ENCODE measurements around the gene BRPF1. TPM values are rescaled to one million over a fixed set of nuclear protein-coding genes. Genes with fewer than 3 reads are reported as not detected.

The BRPF1 gene
- total RNA-seq, 2 experiments from 2014 or later: 23.3 to 25.9 TPM

DNA sequence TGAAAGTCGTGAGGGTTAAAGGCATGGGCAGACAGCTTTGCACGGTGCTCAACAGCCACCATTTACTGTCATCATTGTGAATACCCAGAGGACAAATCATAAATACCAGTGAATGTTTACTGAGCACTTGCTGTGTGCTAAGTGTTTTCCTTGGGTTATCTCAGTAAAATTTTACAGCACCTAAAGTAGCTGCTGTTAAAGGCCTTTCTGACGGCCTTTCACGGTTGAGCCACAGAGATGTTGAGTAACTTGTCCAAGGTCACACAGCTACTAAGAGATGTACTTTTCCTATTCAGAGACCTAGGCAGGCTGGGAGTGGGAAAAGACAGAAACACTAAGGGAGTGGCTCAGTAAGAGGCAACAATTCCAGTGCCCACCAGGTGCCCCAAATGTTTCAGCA is 28.3 kb upstream of the BRPF1 start:
- intact Hi-C loops (cut with DNase I, micrococcal nuclease): no loop called here
- H3K36me3 Mint-ChIP-seq (ENCODE audit: low read depth): peaks cover 27% of the 10 kb centered on the region
- H3K4me1 Mint-ChIP-seq: peaks cover 9% of the 10 kb centered on the region
- H3K4me3 Mint-ChIP-seq: no peak overlapping the region
- ChIA-PET CTCF (interaction anchor here (1.1 kb wide), 1 partner anchor 24 kb away, joined by 5 read pairs; no protein-coding TSS in a partner anchor), POLR2A (no interaction called here)
- no peaks in the 10 kb centered on the region for H3K9me3 Mint-ChIP-seq (ENCODE audit: low read depth)
- ATAC-seq: no peak
- no peak overlapping the region for H3K27ac Mint-ChIP-seq
- peaks cover 20% of the 10 kb centered on the region for H3K27me3 Mint-ChIP-seq
- DNase-seq: no peak

DNA sequence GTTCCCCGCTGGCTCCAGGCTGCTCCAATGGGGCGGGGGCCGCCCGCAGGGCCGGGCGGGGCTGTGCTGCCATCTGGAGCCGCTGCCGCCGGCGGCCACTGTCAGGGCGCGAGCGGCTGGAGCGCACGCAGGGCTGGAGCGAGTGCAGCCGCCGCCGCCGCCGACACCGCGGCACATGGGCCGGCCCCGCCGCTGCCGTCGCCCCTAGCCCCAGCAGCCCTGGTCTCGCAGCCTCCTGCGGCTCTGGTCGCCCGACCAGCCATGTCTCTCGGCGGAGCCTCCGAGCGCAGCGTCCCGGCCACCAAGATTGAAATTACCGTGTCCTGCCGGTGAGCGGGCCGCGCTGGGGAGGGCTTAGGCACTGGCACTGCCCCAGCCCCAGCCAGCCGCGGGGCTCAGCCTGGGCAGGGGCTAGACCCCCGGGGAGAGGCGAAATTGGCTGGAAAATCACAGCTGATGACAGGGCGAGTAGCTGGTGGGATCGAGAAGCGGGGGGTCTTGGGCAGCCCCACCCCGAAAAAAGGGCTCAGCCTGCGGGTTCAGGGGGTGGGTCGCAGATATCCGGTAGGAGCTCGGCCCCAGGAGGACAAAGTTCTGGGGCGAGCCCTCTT is 27.7 kb upstream of the BRPF1 start, which contains the start of gene CPNE9:
TSS of gene CPNE9 (plus strand) at position 98 of the 611 bp plus-strand sequence. CDS start at position 262, 164 bp downstream.
- H3K27me3 Mint-ChIP-seq: peaks cover 20% of the 10 kb centered on the region
- H3K9me3 Mint-ChIP-seq (ENCODE audit: low read depth): no peaks in the 10 kb centered on the region
- ChIA-PET CTCF (no interaction called here), POLR2A (interaction anchor here (0.7 kb wide), 1 partner anchor 296 kb away, joined by 3 read pairs; no protein-coding TSS in a partner anchor)
- no peak within 1 kb of the TSS for H3K4me3 Mint-ChIP-seq
- ATAC-seq (peak; percentile 26), DNase-seq (peak; percentile 16)
- peaks cover 27% of the 10 kb centered on the region for H3K36me3 Mint-ChIP-seq (ENCODE audit: low read depth)
- H3K27ac Mint-ChIP-seq: no peak within 1 kb of the TSS
- peaks cover 9% of the 10 kb centered on the region for H3K4me1 Mint-ChIP-seq
- intact Hi-C loops (cut with DNase I, micrococcal nuclease): no loop called here

DNA sequence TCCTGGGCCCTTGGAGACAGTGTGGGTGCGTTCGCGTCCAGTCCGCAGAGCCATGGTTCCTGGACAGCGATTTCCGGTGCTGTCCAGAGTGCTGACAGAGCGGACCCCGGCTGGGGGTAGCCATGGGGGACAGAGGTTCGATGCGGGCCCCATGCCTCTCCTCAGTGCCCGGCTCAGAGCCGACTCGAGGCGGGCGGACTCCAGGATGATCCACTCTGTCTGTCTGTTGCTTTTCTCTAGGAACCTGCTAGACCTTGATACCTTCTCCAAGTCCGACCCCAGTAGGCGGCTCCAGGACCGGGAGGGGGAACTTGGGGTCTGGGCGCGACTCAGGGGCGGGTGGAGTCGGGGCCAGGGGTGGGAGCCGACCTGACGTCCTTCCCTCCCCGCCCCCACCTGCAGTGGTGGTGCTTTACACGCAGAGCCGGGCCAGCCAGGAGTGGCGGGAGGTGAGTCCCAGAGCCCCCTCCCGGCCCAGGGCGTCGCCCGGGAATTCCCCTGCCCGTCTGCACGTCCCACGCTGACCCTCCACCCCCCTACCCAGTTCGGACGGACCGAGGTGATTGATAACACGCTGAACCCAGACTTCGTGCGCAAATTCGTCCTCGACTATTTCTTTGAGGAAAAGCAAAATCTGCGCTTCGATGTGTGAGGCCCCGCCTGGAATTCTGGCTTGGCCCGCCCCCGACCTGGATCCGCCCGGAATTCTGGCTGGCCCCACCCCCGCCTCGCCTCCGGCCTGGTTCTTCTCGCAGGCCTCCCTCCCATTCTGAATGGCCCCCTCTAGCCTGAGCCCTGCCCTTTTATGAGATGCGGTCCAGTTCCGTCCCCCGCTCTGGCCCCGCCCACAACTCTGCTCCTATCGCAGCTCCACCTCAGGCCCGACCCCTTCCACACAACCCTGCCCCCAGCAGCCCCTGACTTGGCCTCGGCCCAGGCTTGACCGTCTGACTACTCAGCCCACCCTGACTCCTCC is 26.9 kb upstream of the BRPF1 start:
- Mint-ChIP-seq H3K27ac (no peak overlapping the region), H3K9me3 (ENCODE audit: low read depth) (no peaks in the 10 kb centered on the region), H3K4me3 (no peak overlapping the region), H3K36me3 (ENCODE audit: low read depth) (peaks cover 23% of the 10 kb centered on the region), H3K27me3 (peaks cover 20% of the 10 kb centered on the region), H3K4me1 (peaks cover 9% of the 10 kb centered on the region)
- ATAC-seq (peak; percentile 44), DNase-seq (peak; percentile 52)
- CTCF ChIA-PET: no interaction called here
- POLR2A ChIA-PET: interaction anchor here (0.7 kb wide), 1 partner anchor 296 kb away, joined by 3 read pairs; no protein-coding TSS in a partner anchor
- intact Hi-C loops (cut with DNase I, micrococcal nuclease): no loop called here

DNA sequence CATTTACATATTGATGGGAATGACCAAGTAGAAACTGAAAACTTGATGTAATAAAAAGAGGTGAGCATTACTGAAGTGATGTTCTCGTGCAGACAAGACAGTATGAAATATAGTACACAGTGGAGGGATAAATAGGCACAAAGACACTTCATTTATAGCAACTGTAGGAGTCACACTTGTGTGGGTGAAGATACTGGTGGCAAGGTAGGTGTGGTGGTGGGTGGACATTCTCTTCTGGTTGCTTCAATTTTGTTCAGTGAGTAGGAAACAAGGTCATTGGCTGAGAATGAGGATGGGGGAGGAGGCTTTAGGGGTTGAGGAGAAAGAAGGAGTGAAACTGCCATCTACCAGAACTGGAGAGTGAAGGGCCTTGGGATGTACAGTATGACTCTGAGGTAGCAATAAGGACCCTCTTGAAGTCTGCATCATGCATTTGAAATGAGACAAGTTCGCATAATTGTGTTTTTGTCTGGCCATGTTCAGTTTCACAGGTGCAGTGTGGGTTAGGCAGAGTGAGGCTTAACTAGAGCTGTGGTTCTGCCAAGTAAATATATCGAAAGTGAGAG is 21.3 kb upstream of the BRPF1 start:
- peaks cover 7% of the 10 kb centered on the region for H3K27me3 Mint-ChIP-seq

DNA sequence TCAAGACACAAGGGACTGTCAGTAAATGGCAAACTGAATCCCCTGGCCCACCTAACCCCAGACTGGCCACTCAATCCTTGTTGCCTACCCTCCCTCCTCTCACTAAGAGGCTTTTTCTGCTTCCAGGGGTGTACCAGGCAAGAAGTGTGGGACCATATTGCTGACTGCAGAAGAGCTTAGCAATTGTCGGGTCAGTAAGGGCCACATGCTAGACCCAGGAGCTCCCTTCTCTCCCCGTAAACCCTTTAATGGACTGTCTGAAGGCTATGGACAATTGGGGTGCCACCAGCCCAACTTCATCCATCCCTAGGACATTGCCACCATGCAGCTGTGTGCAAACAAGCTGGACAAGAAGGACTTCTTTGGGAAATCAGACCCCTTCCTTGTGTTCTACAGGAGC is 19.1 kb upstream of the BRPF1 start:
- no peak for DNase-seq
- no peak overlapping the region for H3K27ac Mint-ChIP-seq
- no peak for ATAC-seq
- CTCF ChIA-PET: interaction anchor here (0.7 to 1.0 kb wide), 3 partner anchors 14 to 36 kb away, joined by 3 read pairs; no protein-coding TSS in a partner anchor
- no peak overlapping the region for H3K4me3 Mint-ChIP-seq
- H3K36me3 Mint-ChIP-seq (ENCODE audit: low read depth): no peaks in the 10 kb centered on the region
- H3K27me3 Mint-ChIP-seq: peaks cover 2% of the 10 kb centered on the region
- peaks cover 3% of the 10 kb centered on the region for H3K4me1 Mint-ChIP-seq
- POLR2A ChIA-PET: no interaction called here
- intact Hi-C loops (cut with DNase I, micrococcal nuclease): no loop called here
- H3K9me3 Mint-ChIP-seq (ENCODE audit: low read depth): no peaks in the 10 kb centered on the region

More for the DNA sequence above, 21.3 kb upstream of the BRPF1 start:
- H3K4me1 Mint-ChIP-seq: peaks cover 3% of the 10 kb centered on the region
- peak; percentile 65 for ATAC-seq
- no peak for DNase-seq
- CTCF ChIA-PET: no interaction called here
- POLR2A ChIA-PET: no interaction called here
- intact Hi-C loops (cut with DNase I, micrococcal nuclease): no loop called here
- no peak overlapping the region for H3K27ac Mint-ChIP-seq
- no peaks in the 10 kb centered on the region for H3K36me3 Mint-ChIP-seq (ENCODE audit: low read depth)
- H3K4me3 Mint-ChIP-seq: no peak overlapping the region
- no peaks in the 10 kb centered on the region for H3K9me3 Mint-ChIP-seq (ENCODE audit: low read depth)

DNA sequence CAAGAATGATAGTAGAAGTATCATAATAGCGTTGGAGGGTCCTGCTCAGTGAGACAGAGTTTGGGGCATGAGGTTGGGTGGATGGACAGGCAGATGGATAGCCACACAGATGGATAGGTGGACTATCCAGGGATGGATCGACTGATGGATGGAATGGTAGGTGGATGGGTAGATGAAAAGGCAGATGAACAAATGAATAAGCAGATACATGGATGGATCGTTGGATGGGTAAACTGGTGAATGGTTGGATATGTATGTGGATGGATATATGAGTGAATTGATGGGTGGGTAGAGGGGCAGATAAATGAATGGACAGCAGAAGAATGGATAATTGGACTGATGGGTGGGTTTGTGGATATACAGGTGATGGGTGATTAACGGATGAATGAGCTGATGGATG is 18.4 kb upstream of the BRPF1 start:
- H3K36me3 Mint-ChIP-seq (ENCODE audit: low read depth): no peaks in the 10 kb centered on the region
- no peak overlapping the region for H3K4me3 Mint-ChIP-seq
- intact Hi-C loops (cut with DNase I, micrococcal nuclease): no loop called here
- H3K27me3 Mint-ChIP-seq: peaks cover 2% of the 10 kb centered on the region
- ChIA-PET CTCF (interaction anchor here (0.7 kb wide), 1 partner anchor 15 kb away, joined by 3 read pairs; no protein-coding TSS in a partner anchor), POLR2A (no interaction called here)
- DNase-seq (no peak), ATAC-seq (no peak)
- no peaks in the 10 kb centered on the region for H3K9me3 Mint-ChIP-seq (ENCODE audit: low read depth)
- H3K27ac Mint-ChIP-seq: no peak overlapping the region
- H3K4me1 Mint-ChIP-seq: peaks cover 10% of the 10 kb centered on the region

DNA sequence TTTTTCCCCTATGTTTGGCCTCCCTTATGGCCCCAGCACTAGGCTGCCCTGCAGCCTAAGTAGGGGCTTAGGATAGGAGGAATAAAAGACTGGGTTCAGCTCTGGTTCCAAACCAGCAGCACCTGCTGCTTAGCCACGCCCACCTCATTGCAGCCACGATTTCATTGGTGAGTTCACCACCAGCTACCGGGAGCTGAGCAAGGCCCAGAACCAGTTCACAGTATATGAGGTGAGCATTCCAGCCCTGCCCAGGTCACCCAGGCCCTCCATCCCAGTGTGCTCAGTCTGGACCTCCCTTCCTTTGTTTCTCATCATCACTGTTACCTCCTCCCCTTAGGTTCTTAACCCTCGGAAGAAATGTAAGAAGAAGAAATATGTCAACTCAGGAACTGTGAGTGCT is 16.4 kb upstream of the BRPF1 start:
- peaks cover 11% of the 10 kb centered on the region for H3K4me1 Mint-ChIP-seq
- POLR2A ChIA-PET: no interaction called here
- no peaks in the 10 kb centered on the region for H3K9me3 Mint-ChIP-seq (ENCODE audit: low read depth)
- no peaks in the 10 kb centered on the region for H3K36me3 Mint-ChIP-seq (ENCODE audit: low read depth)
- peaks cover 2% of the 10 kb centered on the region for H3K27me3 Mint-ChIP-seq
- CTCF ChIA-PET: interaction anchor here (0.5 to 2.3 kb wide), 4 partner anchors 12 to 78 kb away, joined by 3 to 15 read pairs (median 4); partner anchors contain the start of gene ARPC4
- intact Hi-C loops (cut with DNase I, micrococcal nuclease): no loop called here
- no peak for ATAC-seq
- peak; percentile 30 for DNase-seq
- no peak overlapping the region for H3K4me3 Mint-ChIP-seq
- H3K27ac Mint-ChIP-seq: no peak overlapping the region

DNA sequence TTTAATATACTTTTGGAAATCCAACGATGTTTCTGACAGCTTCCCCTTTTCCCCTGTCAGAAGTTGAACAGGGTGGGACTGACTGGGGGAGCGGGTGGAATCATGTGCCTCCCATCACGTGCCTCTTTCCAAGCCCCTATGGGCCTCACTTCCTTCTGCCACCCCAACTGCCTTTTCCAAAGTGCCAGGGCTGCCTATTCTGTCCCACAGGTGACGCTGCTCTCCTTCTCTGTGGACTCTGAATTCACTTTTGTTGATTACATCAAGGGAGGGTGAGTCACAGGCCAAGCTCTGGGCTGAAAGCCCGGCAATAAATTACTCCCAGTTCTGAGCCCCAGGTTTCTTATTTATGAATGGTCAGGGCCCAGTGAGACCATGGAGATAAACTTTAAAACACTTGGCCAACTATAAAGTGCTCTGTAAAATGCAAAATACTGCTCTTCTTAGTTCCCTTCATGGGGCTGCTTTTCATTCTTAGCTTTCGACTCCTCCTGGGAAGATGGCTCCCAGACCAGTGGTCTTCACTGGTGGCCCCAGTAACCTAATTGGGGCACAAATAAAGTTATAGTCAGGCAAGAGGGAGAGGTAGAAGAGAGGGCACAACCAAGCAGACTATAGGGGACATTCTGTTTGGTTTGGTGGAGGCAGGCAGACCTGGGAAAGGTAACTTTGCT is 15.6 kb upstream of the BRPF1 start:
- Mint-ChIP-seq H3K4me1 (peaks cover 9% of the 10 kb centered on the region), H3K4me3 (no peak overlapping the region), H3K9me3 (ENCODE audit: low read depth) (no peaks in the 10 kb centered on the region), H3K27me3 (peaks cover 2% of the 10 kb centered on the region), H3K36me3 (ENCODE audit: low read depth) (no peaks in the 10 kb centered on the region), H3K27ac (no peak overlapping the region)
- CTCF ChIA-PET: interaction anchor here (0.5 to 2.3 kb wide), 7 partner anchors 9 to 324 kb away, joined by 3 to 15 read pairs (median 4); partner anchors contain the start of gene ARPC4
- intact Hi-C loops (cut with DNase I, micrococcal nuclease): no loop called here
- peak; percentile 92 for ATAC-seq
- peak; percentile 62 for DNase-seq
- POLR2A ChIA-PET: no interaction called here

DNA sequence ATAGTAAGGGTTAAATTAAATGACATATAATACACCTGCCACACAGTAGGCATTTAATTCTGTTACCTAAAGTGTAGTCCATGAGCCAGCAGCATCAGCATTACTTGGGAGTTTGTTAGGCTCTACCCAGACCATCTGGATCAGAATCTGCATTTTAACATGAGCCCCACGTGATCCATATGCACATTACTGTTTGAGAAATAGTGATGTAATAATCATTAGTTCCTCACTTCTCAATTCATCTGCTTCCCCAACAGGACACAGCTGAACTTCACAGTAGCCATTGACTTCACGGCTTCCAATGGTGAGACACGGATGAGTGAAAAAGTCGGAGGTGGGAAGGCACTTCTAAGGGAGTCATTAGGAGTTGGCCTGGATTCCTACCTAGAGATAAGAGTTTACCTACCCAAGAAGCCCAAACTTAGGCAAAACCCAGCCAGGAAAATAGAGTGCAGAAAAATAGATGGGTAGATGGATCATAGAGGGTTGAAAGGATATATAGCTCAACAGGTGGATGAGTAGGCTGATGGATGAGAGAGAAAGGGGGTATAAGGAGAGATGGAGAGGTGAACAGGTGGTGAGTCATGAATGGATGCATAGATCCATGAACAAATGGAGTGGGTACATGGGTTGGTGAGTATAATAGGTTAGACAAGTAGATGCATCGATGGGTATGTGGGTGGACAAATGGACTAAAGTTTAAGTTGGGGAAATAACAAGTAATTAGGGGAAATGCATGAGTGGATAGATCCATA is 14.6 kb upstream of the BRPF1 start:
- intact Hi-C loops (cut with DNase I, micrococcal nuclease): no loop called here
- Mint-ChIP-seq H3K27me3 (peaks cover 2% of the 10 kb centered on the region), H3K27ac (no peak overlapping the region), H3K4me1 (peaks cover 9% of the 10 kb centered on the region), H3K36me3 (ENCODE audit: low read depth) (no peaks in the 10 kb centered on the region), H3K9me3 (ENCODE audit: low read depth) (no peaks in the 10 kb centered on the region), H3K4me3 (no peak overlapping the region)
- ATAC-seq (no peak), DNase-seq (no peak)
- CTCF ChIA-PET: no interaction called here
- POLR2A ChIA-PET: no interaction called here

DNA sequence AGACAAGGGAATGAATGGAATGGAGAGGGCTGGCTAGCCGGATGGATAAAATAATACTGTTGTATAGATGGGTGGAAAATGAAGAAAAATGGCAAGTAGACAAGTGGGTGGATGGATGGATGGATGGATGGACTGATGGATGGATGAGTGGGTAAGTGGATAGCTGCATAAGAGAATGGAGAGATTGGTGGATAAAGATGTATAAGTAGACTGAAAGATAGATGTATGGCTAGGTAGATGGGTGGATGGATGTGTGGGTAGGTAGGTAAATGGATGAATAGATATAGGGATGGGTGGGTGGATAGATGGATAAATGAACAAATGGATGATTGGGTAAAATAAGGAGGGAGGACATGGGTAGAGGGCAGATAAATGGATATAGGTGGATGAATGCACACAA is 14.0 kb upstream of the BRPF1 start:
- ChIA-PET CTCF (interaction anchor here (0.6 to 1.5 kb wide), 3 partner anchors 10 to 184 kb away, joined by 3 to 12 read pairs (median 4); no protein-coding TSS in a partner anchor), POLR2A (no interaction called here)
- peaks cover 9% of the 10 kb centered on the region for H3K4me1 Mint-ChIP-seq
- H3K4me3 Mint-ChIP-seq: no peak overlapping the region
- H3K9me3 Mint-ChIP-seq (ENCODE audit: low read depth): no peaks in the 10 kb centered on the region
- DNase-seq (no peak), ATAC-seq (no peak)
- intact Hi-C loops (cut with DNase I, micrococcal nuclease): no loop called here
- no peak overlapping the region for H3K27ac Mint-ChIP-seq
- no peaks in the 10 kb centered on the region for H3K36me3 Mint-ChIP-seq (ENCODE audit: low read depth)
- H3K27me3 Mint-ChIP-seq: peaks cover 2% of the 10 kb centered on the region
